DND-41 (cell line): ENCODE results near the gene RALGDS.
A peak's percentile ranks its signal among the peaks of the same experiment; 100 is the strongest.

Source experiments
- ATAC-seq: fragments of 200-7000 bp; cut with Tn5 transposase; 3 replicates; pipeline ENCODE4 v1.9.1; 2021; ENCODE audit warnings: low read depth; ENCODE audit not compliant: insufficient read depth
- DNase-seq: peaks from one replicate; pipeline ENCODE4 v3.0.0-alpha.2; 2020
- H2AFZ ChIP-seq: 2 replicates; pipeline ENCODE4 v1.6.0; 2012; ENCODE audit warnings: low read depth, low read length
- H3K27ac ChIP-seq: 2 replicates; pipeline ENCODE4 v1.5.1; 2012; ENCODE audit warnings: low read length, inconsistent platforms
- H3K27me3 ChIP-seq: fragments of 200-600 bp; sonication (generic); 2 replicates; pipeline ENCODE4 v1.6.0; 2012; ENCODE audit warnings: low read length, mild to moderate bottlenecking, inconsistent platforms; ENCODE audit not compliant: insufficient read depth, poor library complexity
- H3K36me3 ChIP-seq: 2 replicates; pipeline ENCODE4 v1.5.1; 2012; ENCODE audit warnings: low read length, inconsistent platforms; ENCODE audit not compliant: insufficient read depth
- H3K4me1 ChIP-seq: 2 replicates; pipeline ENCODE4 v1.5.1; 2012; ENCODE audit warnings: mild to moderate bottlenecking, low read length; ENCODE audit not compliant: insufficient read depth
- H3K4me2 ChIP-seq: 2 replicates; pipeline ENCODE4 v1.6.0; 2012; ENCODE audit warnings: mild to moderate bottlenecking, moderate library complexity, low read length, inconsistent platforms; ENCODE audit not compliant: insufficient read depth
- H3K4me3 ChIP-seq, 2 experiments: fragments of 200-600 bp in 1 of 2; shearing (Covaris generic) in 1 of 2; 2 replicates each; pipeline ENCODE4 v1.5.1; 2012 to 2016; ENCODE audit warnings: inconsistent platforms in 2 of 2, low read length in 2 of 2, mild to moderate bottlenecking in 2 of 2, low read depth in 1 of 2, moderate library complexity in 1 of 2
- H3K79me2 ChIP-seq: 2 replicates; pipeline ENCODE4 v1.6.0; 2012; ENCODE audit warnings: low read length, inconsistent platforms; ENCODE audit not compliant: insufficient read depth
- H3K9ac ChIP-seq: 2 replicates; pipeline ENCODE4 v1.6.0; 2012; ENCODE audit warnings: low read depth, mild to moderate bottlenecking, inconsistent platforms, low read length, moderate library complexity
- H3K9me3 ChIP-seq: 2 replicates; pipeline ENCODE4 v1.5.1; 2012; ENCODE audit warnings: low read length, moderate library complexity, mild to moderate bottlenecking, inconsistent platforms; ENCODE audit not compliant: insufficient read depth, severe bottlenecking
- H4K20me1 ChIP-seq: 2 replicates; pipeline ENCODE4 v1.6.0; 2012; ENCODE audit warnings: low read length; ENCODE audit not compliant: insufficient read depth
- CTCF ChIP-seq: IDR thresholded peaks from 2 replicates; pipeline ENCODE4 v1.5.1; 2012; ENCODE audit warnings: borderline replicate concordance, low read length, moderate library complexity, mild to moderate bottlenecking; ENCODE audit not compliant: poor library complexity, severe bottlenecking; ENCODE audit errors: extremely low read depth
- EZH2 ChIP-seq: IDR thresholded peaks from 3 replicates; pipeline ENCODE4 v1.6.1; 2012; ENCODE audit warnings: borderline replicate concordance, low read depth, mild to moderate bottlenecking, moderate library complexity, low read length, inconsistent platforms; ENCODE audit not compliant: severe bottlenecking

The RALGDS gene

GRCh38 chr9:133121915-133122550 is 993 bp upstream of the RALGDS start:
- H3K4me3 ChIP-seq, result peak overlapping the region in 1 of 2 experiments; percentile 51; a peak in 1 of 4 replicates
- H3K4me1 ChIP-seq, result peaks cover 26% of the 10 kb centered on the region
- H3K4me2 ChIP-seq, result peak overlapping the region; percentile 66; the same call in 1 of the 2 replicates
- H3K27ac ChIP-seq, result no peak overlapping the region
- no peaks in the 10 kb centered on the region; the same call in 1 of the 2 replicates for H3K36me3 ChIP-seq
- H3K27me3 ChIP-seq, result no peaks in the 10 kb centered on the region
- peaks cover 36% of the 10 kb centered on the region for H3K79me2 ChIP-seq
- no peaks in the 10 kb centered on the region for H3K9me3 ChIP-seq
- no peak for DNase-seq
- no peak for TF ChIP-seq CTCF
- no peak for TF ChIP-seq EZH2
- ATAC-seq, result no peak
- no peak overlapping the region for H3K9ac ChIP-seq
- H4K20me1 ChIP-seq, result peaks cover 58% of the 10 kb centered on the region
- H2AFZ ChIP-seq, result no peak overlapping the region

GRCh38 chr9:133120501-133121197 is 391 bp downstream of the RALGDS start:
- peaks cover 2% of the 10 kb centered on the region; the same call in 1 of the 2 replicates for H3K36me3 ChIP-seq
- ATAC-seq (peak; percentile 65), DNase-seq (no peak)
- no peaks in the 10 kb centered on the region for H3K27me3 ChIP-seq
- TF ChIP-seq CTCF, result no peak
- no peak for TF ChIP-seq EZH2
- peak overlapping the region; percentile 18; the same call in 1 of the 2 replicates for H3K27ac ChIP-seq
- H3K79me2 ChIP-seq, result peaks cover 43% of the 10 kb centered on the region
- peak overlapping the region; percentile 91 for H3K4me2 ChIP-seq
- H4K20me1 ChIP-seq, result peaks cover 63% of the 10 kb centered on the region
- peak overlapping the region; percentile 62; the same call in 1 of the 2 replicates for H2AFZ ChIP-seq
- peak overlapping the region; percentile 37 to 64; a peak in 3 of 4 replicates for H3K4me3 ChIP-seq
- no peaks in the 10 kb centered on the region for H3K9me3 ChIP-seq
- peak overlapping the region; percentile 67 for H3K9ac ChIP-seq
- peaks cover 26% of the 10 kb centered on the region for H3K4me1 ChIP-seq

GRCh38 chr9:133119846-133120500 is 1.1 kb downstream of the RALGDS start:
- no peak overlapping the region for H2AFZ ChIP-seq
- no peak for TF ChIP-seq EZH2
- TF ChIP-seq CTCF, result no peak
- no peak overlapping the region for H3K27ac ChIP-seq
- peaks cover 50% of the 10 kb centered on the region for H3K79me2 ChIP-seq
- peaks cover 68% of the 10 kb centered on the region for H4K20me1 ChIP-seq
- no peaks in the 10 kb centered on the region for H3K27me3 ChIP-seq
- peak overlapping the region; percentile 37 to 64; a peak in 3 of 4 replicates for H3K4me3 ChIP-seq
- peaks cover 26% of the 10 kb centered on the region for H3K4me1 ChIP-seq
- DNase-seq, result no peak
- no peak for ATAC-seq
- no peaks in the 10 kb centered on the region for H3K9me3 ChIP-seq
- H3K9ac ChIP-seq, result peak overlapping the region; percentile 67; the same call in 1 of the 2 replicates
- peaks cover 2% of the 10 kb centered on the region; the same call in 1 of the 2 replicates for H3K36me3 ChIP-seq
- H3K4me2 ChIP-seq, result peak overlapping the region; percentile 91
